PC-9 (cell line): Measurements from ENCODE around the gene TRPM4.

Experiments
- CTCF ChIP-seq: fragments of 200-600 bp; sonication (generic); conservative IDR thresholded peaks from 2 replicates; pipeline ENCODE4 v1.6.1; 2017; ENCODE audit warnings: mixed run types, antibody characterized with exemption, mild to moderate bottlenecking, moderate library complexity
- EZH2 ChIP-seq: fragments of 200-600 bp; sonication (generic); IDR thresholded peaks from 2 replicates; pipeline ENCODE4 v1.8.0; 2017; ENCODE audit warnings: antibody characterized with exemption, low read depth

GRCh38 chr19:49188626-49189200, 31.1 kb downstream of the TRPM4 start:
- TF ChIP-seq CTCF (no peak), EZH2 (no peak)
